ENCODE data around the gene ADCY5.

The ADCY5 gene

GRCh38 chr3:123416173-123416572 lies 32.7 kb downstream of the ADCY5 start:
- TF ChIP-seq CTCF (IDR thresholded peaks at IDR 0.05): no peak
- Histone ChIP-seq H3K4me3 (peak overlapping the region; percentile 24), H3K27ac (peak overlapping the region; percentile 88 to 92)
- DNase-seq (ENCODE audit: low spot score): no peak

- TF ChIP-seq CTCF (IDR thresholded peaks at IDR 0.05): no peak
- peak overlapping the region; percentile 88 to 92 for H3K27ac ChIP-seq
- DNase-seq (ENCODE audit: low spot score): no peak
- peak overlapping the region; percentile 41 for H3K4me3 ChIP-seq
Observed at GRCh38 chr3:123414973-123415775, 33.7 kb downstream of the ADCY5 start.

GRCh38 chr3:123412811-123413604 lies 35.9 kb downstream of the ADCY5 start:
- TF ChIP-seq CTCF (IDR thresholded peaks at IDR 0.05): no peak
- DNase-seq (ENCODE audit: low spot score): no peak

GRCh38 chr3:123412076-123412475 lies 36.8 kb downstream of the ADCY5 start:
- Histone ChIP-seq H3K27ac (peak overlapping the region; percentile 88 to 92), H3K4me3 (peak overlapping the region; percentile 51)
- no peak for TF ChIP-seq CTCF (IDR thresholded peaks at IDR 0.05)
- no peak for DNase-seq (ENCODE audit: low spot score)

More at GRCh38 chr3:123412811-123413604, 35.9 kb downstream of the ADCY5 start:
- Histone ChIP-seq H3K4me3 (peak overlapping the region; percentile 51), H3K27ac (peak overlapping the region; percentile 88 to 92)

- no peak for TF ChIP-seq CTCF (IDR thresholded peaks at IDR 0.05)
- H3K27ac ChIP-seq: peak overlapping the region; percentile 88 to 92
- H3K4me3 ChIP-seq: peak overlapping the region; percentile 3
- no peak for DNase-seq (ENCODE audit: low spot score)
Observed at GRCh38 chr3:123411340-123412040, 37.4 kb downstream of the ADCY5 start.

GRCh38 chr3:123410149-123410515 lies 38.8 kb downstream of the ADCY5 start:
- Histone ChIP-seq H3K27ac (peak overlapping the region; percentile 88 to 92), H3K4me3 (no peak overlapping the region)
- no peak for TF ChIP-seq CTCF (IDR thresholded peaks at IDR 0.05)
- no peak for DNase-seq (ENCODE audit: low spot score)

Data from coronary artery (tissue), 2 donors.